Measurements from ENCODE around the gene ANKFN1.

The ANKFN1 gene

DNA sequence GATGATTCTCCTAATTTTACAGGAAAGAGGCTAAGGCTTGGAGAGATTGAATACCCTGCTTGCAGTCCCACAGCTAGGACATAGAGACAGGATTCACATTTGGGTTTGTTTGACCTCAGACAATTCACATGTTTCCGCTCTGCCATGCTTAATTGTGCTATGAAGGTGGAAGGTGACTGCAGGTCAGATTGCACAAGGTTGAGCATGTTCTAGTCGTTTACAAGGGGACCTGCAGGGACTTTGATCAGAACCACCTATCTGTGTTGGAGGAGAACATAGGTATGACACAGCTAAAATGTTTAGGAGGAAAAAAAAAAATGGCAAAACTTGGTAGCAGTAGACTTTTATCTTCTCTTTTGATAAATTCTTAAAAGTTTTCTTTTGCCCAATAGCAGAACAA, 4.9 kb upstream of the ANKFN1 start:
- no peak for DNase-seq

DNA sequence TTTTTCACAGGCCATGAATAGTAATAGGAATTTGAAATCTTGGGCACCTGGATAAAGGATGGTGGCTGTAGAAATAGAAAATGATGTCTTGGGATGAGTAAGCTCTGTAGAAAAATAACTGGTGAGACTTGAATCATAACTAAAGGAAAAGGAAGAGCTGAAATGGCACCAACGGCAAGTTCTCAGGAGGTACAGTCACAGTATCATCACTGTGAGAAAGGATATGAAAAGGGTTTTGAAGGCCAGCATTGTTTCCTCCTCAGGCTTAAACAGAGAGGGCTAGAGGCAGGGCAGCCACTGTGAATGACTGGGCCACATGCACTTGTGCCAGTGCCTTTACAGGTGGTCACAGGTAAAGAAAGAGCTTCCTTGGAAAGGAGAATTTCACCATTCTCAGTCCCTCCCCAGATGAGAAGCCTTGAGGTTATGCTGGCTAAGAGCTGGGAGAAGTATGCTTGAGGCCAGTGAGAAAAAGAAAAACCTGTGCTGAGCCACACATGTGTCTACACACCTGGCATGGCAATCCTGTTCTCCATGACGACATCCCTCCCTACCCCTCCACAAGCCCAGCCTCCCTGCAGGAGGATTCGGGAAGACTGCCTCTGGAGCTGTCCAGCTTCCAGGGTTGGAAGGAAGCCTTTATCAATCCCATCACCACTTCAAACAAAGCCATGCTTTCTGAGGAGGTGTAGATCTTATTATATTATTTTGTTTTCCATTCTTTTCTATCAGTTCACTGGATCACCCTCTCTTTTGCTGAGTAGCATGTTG, 3.8 kb upstream of the ANKFN1 start:
- DNase-seq: no peak

DNA sequence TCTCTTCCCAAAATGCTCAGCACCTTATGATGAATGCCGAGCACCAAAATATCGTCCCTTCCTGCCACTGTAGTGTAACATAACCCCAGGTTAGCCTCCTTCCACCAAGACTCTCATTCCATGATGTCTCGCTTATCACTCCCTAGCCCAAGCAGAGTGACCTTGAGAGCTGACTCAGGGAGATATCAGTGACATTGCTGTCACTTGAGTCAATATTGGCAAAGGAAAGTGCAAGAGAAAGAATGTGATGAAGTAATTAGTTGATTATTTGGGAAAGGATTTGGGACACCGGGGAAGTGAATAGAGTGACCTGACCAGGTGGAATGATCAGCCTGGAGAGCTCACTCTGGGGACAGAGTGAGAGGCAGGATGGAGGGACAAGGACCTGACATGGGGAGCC, 2.6 kb upstream of the ANKFN1 start:
- DNase-seq: no peak

DNA sequence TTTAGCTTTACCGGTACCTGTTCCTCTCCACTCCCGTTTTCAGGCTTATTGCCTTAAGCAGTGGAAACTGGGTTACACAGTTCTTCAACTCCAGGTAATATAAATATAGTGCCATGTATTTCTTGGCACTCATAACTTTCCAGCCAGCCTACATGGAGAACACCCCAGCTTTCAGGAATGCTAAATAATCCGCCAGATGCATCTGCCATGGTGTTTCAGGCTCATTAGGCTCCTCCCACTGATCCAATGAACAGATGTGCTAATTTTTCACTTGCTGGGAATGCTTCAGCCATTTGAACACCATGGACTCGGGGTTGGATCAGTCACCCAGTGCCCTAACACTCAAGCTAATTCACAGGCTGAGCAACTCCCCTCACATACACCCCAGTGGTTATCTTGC, 4.6 kb downstream of the ANKFN1 start:
- no peak for DNase-seq

DNA sequence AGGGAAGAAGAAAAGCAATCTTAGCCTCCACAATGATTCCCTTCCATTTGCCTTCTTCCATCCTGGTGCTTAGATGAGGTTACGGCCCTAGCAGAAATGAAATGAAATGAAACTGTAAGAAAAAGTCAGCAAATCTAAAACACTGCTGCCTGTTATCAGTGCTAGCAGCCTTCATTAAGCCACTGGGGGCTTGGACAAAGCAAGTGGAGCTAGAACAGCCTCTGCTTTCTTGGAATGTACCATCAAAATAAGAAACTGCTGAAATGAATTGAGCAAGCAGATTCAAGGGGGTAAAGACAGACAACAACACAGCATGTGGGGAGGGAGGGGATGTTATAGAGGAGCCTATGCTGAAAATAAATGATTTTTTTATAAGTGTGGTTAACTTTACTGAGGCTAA, 5.1 kb downstream of the ANKFN1 start:
- no peak for DNase-seq

DNA sequence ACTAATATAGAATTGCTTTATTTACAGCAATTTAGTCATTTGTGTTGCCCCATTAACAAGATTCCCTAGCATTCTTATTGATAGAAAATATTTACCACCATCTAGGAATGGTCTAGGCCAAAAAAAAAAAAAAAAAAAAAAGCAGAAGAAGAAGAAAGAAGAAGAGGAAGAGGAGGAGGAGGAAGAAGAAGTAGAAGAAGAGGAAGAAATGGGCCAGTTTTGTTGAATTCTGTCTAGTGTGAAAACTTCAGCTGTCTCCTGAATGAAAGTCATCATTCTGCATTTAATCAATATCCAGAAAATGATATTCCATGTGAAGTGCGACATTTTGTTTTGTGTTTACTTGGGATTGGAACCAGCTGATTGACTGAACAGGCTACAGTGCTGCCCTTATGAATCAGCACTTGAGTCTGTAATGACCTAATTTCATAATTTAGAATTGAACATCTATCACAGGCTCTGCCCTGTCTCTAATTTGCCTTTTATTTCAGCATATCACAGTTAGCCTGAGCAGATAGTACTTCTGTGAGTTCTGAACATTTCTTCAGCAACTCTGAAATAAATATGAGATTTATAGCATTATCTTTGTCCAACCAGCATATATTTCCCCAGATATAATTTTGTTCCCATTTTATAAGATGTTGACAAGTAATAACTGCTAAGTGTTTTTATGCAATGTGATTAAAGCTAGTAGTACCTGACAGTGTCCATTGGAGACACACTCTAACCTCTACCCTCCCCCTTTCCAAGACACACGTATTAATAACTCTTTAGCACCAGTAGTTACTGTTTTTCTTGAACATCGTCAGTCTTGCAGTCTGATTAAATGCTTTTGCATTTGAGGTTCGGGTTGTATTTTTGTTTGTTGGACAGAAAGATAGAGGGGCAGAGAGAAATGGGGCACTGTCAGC, 5.9 kb downstream of the ANKFN1 start:
- no peak for DNase-seq

DNA sequence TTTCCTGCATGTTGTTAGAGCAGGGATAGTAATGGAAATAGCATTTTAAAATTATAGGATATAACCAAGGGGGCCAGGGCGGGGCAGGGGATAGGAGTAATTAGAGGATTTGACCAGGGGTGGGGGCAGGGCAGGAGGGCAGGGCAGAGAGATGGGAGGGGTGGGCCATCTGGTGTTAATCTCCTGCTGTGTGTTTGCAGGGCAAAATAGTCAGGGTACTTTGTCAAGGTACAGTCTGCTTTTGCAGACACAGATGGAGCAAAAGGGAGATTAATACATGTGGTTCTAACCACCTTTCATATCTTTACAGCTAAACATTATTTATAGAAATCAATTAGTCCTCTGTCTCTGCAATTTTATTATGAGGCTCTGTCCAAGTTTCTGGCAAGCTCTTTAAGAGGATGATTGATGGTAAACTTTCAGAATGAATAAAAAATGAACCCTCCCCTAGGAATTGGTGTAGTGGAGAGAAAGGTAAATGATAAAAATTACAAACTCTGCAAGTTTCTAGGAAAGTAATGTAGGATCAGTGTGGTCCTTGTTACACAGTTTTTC, 6.6 kb downstream of the ANKFN1 start:
- no peak for DNase-seq

DNA sequence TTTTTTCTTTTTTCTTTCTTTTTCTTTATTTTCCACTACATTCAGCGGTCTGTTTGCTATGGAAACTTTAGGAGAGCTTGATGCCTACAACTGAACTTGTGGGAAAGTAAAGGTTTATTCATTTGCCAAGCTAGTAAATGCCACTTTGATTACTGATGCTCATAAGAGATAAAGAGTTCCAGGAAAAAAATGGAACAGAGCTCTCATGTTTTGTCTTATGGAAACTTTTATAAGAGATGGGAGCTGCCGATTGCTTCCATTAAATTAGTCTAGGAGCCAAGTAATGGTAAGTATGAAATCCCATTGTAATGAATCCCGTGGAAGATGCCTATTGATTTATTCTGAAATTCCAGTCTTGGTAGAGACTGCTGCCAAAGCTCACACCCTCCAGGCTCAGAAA, 7.1 kb downstream of the ANKFN1 start:
- no peak for DNase-seq

DNA sequence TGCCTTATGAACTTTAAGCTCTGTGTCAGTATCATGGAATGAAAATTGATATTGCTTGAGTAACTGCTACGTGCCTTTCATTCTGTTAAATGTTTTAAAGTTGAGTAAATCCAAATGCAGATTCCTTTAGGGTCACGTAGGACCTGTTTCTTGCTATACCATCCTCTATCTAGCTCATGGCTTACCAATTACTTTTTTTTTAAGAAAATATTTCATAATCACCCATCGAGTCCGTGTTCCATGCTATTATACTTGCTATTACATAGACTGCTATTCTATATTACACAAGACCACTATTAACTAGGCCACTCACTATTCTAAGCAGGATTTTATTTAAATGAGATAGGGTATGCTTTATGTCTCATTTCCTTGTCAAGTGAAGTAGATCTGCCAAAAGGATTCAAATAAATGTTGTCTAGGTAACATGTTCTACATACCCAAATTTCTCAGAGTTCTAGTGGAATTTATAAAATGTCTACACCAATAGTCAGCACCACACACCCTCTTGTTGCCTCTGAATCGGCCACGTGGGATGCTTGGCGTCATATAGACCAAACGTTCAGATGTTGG, 11.9 kb downstream of the ANKFN1 start:
- DNase-seq: no peak

DNA sequence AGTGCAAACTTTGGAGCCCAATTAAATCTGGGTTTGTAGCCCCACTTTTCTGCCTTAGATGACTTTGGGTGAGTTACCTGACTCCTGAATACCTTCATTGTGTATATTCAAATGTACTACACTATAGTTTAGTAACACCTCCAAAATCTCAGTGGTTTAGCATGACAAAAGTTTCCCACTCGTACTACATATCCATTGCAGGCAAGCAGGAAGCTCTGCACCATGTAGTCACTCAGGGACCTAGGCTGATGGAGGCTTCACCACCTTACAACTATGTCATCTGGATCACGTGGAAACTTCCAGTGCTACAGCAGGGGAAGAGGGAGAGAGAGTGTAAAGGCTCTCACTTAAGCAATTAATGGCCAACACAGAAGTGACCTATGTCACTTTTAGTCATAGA, 14.2 kb downstream of the ANKFN1 start:
- no peak for DNase-seq

DNA sequence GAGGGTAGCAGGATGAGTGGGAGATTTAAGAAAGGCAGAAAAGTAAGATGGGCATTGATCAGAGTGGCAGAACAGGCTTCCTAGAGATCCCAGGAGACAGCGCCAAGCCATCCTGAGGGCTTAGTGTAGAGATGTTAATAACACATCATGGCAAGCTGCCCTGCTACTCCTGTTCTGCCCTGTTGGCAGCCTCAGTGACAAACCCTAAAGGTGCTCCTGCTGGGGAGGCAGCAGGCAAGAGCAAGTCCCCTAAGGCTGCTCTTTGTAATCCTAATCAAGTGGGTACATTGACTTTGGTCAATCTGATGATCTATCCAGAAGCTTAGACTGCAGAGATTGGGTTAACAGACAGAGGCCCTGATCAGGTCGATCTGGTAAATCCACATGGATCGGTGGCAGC, 16.3 kb downstream of the ANKFN1 start:
- no peak for DNase-seq

DNA sequence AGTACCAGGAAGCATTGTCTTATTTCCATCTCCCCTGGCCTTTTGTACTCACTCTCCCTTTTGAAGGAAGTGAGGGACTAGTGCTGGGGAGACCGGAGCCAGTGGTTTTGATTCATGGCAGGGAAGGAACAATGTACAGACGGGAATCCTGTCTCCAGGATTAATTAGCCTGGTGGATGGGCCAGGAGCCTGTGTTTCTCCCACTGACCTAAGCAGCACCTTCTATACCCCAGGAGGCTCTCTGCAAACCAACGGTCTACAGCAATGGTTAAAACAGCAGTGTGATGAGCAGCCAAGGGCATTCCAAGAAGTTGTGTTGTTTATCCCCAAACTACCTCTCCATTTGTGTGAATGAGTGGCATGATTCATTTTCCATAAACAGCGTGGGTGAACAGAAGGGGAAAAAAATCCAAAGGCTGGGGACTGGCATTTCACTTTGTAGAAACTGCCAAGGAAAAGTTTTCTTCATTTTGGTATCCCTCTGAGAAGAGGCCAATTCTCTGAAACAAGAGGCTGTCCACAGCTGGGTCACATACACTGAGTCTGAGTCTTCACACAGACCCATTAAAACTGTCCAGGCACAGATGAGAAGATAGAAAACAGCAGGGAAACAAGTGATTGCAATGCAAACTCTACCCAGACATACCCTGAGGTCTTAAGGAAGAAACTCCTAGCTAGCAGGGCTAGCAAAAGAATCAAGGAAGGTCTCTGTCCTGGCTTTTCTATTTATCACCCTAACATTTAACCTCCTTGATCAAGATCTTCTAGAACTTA, 18.1 kb downstream of the ANKFN1 start:
- no peak for DNase-seq

DNA sequence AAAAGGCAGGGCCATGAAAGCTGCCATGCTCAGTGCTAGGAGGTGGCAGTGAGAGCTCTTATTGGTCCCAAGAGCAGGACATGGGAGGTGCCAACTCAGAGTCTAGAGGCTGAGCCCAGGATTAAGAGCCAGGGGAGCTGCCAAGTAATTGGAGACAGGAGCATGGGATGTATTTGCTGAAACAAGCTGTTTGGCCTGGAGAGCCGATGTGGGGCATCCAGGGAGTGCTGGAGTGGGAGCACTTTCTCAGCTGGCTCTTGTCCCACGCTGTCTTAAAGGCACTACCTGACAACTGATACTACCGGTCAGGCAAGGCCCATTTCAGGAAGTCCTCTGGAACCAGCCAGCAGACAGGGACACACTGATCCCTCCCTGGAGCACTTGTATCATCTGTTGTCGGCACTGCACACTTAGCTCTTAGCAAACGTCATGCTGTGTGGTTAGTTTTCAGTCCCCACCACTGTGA, 19.3 kb downstream of the ANKFN1 start:
- no peak for DNase-seq

DNA sequence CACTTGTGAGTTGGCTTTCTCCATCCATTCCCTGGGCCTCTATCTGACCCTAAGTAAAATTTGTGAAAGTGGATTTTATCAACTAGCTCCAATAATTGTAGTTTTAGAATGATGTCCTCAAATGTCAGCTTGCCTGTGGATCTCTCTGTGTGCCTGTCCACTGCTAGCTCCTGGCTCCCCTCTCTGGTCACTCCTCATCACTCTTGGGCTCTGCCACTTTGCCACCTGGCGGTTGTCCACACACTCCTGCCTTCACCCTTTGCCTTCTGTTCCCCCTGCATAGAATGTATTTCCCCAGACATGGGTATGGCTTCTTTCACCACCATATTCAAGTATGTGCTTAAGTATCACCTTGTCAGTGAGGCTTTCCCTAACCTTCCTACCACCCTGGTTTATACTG, 19.8 kb downstream of the ANKFN1 start:
- DNase-seq: no peak

DNA sequence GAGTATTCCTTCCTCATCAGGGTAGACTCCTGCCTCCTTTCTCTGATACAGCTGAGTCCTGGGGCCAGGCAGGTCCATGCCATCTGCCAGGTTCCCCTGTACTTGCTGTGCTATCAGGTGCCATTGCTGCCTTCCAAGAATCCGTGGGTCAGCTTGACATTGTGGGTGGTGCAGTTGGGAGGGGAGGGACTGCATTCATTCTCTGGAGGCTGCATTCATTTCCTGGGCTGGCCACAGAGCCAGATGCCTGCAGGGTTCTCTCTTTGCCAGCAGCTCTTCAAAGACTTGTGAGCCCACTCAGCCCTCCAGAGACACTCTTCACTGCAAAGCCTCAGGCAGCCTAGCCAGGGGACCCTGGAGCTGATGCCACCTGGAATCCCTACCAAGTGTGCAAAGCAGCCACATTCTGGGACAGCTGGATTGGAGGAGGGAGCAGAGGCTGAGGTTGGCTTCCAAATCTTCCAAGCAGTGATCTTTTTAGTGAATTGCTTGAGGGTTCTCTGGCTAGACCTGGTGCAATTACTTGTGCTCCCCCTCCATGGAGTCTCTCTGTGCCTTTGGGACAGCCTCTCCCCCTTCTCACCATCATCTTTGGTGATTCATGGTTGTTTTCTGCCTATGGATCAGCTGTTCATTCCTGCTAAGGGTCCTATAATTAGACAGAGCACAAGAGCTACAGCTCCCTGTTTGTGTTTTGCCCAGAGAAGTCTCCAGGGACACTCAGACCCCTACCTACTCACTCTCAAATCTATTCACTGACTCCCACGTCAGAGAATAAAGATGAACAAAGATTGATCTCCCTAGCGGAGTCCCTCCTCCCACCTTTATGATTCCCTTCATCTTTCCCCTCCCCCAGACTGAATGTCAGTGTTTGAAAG, 20.9 kb downstream of the ANKFN1 start:
- DNase-seq: no peak

DNA sequence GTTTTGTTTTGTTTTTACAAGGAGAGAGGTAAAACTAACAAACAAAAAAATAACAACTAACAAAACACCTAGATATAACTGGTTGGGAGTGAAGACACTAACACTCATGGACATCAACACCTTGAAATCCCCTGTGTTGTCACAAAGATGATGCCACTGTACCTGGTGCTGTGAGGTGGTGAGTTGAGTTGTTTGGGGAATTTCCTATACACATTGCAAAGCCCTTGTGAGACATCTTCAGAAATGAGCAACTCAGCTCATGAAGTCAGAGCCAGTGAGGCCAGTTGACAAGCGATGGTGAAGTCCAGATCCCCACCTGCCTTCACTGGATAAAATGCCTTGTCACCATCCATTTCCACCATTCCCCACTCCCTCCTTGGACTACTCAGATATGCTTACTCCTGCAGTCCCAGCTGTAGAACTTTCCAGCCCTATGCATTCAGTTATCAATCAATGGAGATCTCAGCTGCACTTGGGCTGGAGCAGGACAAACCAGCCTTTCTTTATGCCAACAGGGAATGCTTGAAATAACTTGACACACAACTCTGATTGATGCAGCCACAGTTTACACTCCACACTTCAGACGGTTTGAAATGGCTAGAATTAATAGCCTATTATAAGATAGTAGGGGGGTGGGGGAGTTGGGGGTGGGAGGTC, 22.2 kb downstream of the ANKFN1 start:
- no peak for DNase-seq

DNA sequence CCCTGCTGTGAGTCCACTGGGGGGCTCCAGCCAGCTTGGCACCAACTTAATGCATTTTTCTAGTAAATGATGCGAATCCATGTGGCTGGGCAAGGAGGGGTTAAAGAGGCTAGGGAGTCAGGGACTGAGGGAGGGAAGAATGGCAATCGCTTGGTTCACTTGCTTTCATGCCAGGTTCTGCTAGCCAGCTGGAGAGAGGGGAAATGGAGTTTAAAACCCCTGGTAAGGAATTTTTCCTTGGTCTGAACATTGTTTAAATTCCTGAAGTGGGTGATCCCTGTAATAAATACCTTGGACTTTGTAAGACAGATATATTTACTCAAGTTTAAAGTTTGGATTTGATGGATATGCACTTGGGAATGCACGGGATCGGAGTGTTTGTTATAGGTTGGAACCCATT, 22.8 kb downstream of the ANKFN1 start:
- no peak for DNase-seq

DNA sequence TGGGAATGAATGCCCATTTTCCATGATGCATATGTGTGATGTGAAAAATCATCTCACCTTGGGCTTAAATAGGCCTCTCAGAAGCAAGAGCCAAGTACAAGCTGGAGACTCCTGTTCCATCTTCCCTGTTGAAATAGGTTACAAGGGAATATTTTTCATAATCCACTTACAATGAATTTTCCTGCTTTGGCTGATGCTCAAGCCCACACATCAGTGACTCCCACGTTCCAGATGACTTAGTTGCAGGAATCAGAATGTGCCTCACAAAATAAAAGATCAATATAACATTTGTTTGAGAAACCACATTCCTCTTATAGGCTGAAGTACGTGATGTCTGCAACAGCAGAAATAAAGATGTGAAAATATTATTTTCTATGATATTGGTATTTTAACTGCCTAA, 24.1 kb downstream of the ANKFN1 start:
- no peak for DNase-seq

DNA sequence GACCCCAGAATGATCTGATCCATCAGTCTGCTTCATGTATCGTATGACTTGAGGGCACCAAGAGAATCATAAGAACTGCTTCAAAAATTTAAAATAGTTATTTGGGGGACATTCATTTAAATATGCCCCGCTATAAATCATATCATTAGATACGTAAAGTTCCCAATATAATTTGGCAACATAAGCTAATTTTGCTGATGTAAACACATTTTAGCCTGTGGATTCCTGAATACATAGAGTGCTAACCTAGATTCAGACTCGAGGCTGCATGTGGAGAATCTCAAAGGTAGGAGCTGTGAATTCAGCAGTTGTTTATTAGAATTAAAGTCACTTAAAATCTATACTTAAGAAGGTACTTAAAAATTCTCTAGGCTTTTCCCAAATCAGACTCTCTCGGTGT, 24.9 kb downstream of the ANKFN1 start:
- no peak for DNase-seq

DNA sequence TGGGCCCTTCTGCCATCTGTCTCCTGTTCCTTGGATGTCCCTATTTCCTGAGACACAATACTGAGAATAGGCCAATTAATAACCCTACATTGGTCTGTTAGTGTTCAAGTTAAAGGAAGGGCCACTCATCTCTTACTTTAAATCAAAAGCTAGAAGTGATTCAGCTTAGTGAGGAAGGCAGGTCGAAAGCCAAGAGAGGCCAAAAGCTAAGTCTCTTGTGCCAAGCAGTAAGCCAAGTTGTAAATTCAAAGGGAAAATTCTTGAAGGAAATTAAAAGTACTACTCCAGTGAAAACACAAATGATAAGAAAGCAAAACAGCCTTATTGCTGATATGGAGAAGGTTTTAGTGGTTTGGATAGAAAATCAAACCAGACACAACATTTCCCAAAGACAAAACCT, 28.8 kb downstream of the ANKFN1 start:
- DNase-seq: no peak

DNA sequence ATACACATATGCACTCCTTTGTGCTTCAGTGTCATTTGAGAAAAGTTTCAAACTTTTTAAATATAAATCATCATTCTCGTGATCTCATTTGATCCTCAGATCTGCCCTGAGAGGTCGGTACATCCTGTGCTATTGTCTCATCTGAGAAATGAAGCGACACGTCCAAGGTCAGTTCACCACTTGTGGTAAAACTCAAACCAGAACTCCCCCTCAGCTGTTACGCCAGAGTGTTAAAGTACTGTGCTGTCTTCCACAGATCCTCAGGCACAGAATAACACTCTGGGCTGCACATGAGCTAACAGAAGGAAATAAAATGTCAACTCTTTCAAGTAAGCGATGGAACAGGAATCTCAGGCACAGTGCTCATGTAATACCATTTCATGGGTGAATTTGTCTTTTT, 31.4 kb downstream of the ANKFN1 start:
- DNase-seq: no peak

Data from activated CD4-positive, alpha-beta T cell treated with anti-CD3 and anti-CD28 coated beads, Interleukin-2, Interleukin-6, amounts not matched to agents 100 ng/mL and 50 ng/mL, durations not matched to agents 16 hours and 8 hours (primary cell).